Natural killer cell (primary cell): ENCODE measurements around the gene ZNF32. TPM values are rescaled to one million over a fixed set of nuclear protein-coding genes. Genes with fewer than 3 reads are reported as not detected.

ENCODE experiments used
- ATAC-seq, 3 donors: fragments of 150-1000 bp in 2 of 3; fragments of 200-7000 bp in 1 of 3; cut with Tn5 transposase; 1 replicate in 1 of 3; 2 replicates in 2 of 3; pipeline ENCODE4 v1.10.0; 2021; ENCODE audit warnings: mild to moderate bottlenecking in 2 of 3, moderate library complexity in 2 of 3
- DNase-seq, 2 donors: peaks; one replicate each; pipeline versions ENCODE4 v3.0.0 to v3.0.0-alpha.2; 2013 to 2021; ENCODE audit warnings: mixed read lengths in 1 of 2
- H3K27ac ChIP-seq: one replicate; pipeline ENCODE4 v1.5.1; 2013; ENCODE audit warnings: mild to moderate bottlenecking, low read length
- H3K27me3 ChIP-seq: one replicate; pipeline ENCODE4 v1.6.1; 2013; ENCODE audit warnings: low read length; ENCODE audit not compliant: control insufficient read depth, insufficient read depth
- H3K36me3 ChIP-seq: one replicate; pipeline ENCODE4 v1.6.1; 2013; ENCODE audit warnings: low read length; ENCODE audit not compliant: control insufficient read depth, insufficient read depth
- H3K4me1 ChIP-seq: one replicate; pipeline ENCODE4 v1.6.1; 2013; ENCODE audit warnings: low read length; ENCODE audit not compliant: control insufficient read depth, insufficient read depth
- H3K4me3 ChIP-seq: one replicate; pipeline ENCODE4 v1.5.1; 2013; ENCODE audit warnings: low read length
- H3K9me3 ChIP-seq: one replicate; pipeline ENCODE4 v1.6.1; 2013; ENCODE audit warnings: low read length; ENCODE audit not compliant: control insufficient read depth, insufficient read depth
- H3K27ac Mint-ChIP-seq, 2 donors: one replicate each; pipeline ENCODE4 v1.8.0; 2022; ENCODE audit warnings: mild to moderate bottlenecking in 2 of 2, mixed read lengths in 2 of 2, moderate library complexity in 1 of 2
- H3K27me3 Mint-ChIP-seq, 2 donors: one replicate each; pipeline ENCODE4 v1.8.0; 2022; ENCODE audit warnings: low read depth in 2 of 2, mixed read lengths in 2 of 2
- H3K36me3 Mint-ChIP-seq: one replicate; pipeline ENCODE4 v1.8.0; 2022; ENCODE audit warnings: mixed read lengths
- H3K4me1 Mint-ChIP-seq, 2 donors: one replicate each; pipeline ENCODE4 v1.8.0; 2022; ENCODE audit warnings: mixed read lengths in 2 of 2
- H3K4me3 Mint-ChIP-seq: one replicate; pipeline ENCODE4 v1.8.0; 2022; ENCODE audit warnings: mild to moderate bottlenecking, moderate library complexity, mixed read lengths
- H3K9me3 Mint-ChIP-seq, 2 donors: one replicate each; pipeline ENCODE4 v1.8.0; 2022; ENCODE audit warnings: mixed read lengths in 2 of 2
- CTCF ChIP-seq: fragments of 200-600 bp; IDR thresholded peaks from one replicate; pipeline ENCODE4 v1.8.0; 2022; ENCODE audit warnings: antibody characterized with exemption
- WGBS: methylation state at CpG from one replicate; pipeline ENCODE4 v1.1.7; 2013; ENCODE audit warnings: missing lambda C conversion rate; ENCODE audit not compliant: insufficient coverage; 5-methylcytosine and 5-hydroxymethylcytosine counted together
- intact Hi-C: fragments of 100-400 bp; cut with micrococcal nuclease; formaldehyde crosslinking; loops from one replicate; pipeline ENCODE4 v1.14.2; 2022
- total RNA-seq, 4 donors: library from RNA; stranded (reverse); fragments of 120-200 nt in 1 of 4; gene quantifications; one replicate each; pipeline versions ENCODE4 v1.2.3 to v1.2.4, GENCODE V29; 2013 to 2022

ZNF32 gene
- total RNA-seq, 3 donors from 2014 or later (not counting 1 experiment from before 2014, with no cell fraction given), result 19.1 to 28.9 (median 26.2) TPM

- no peak overlapping the region for H3K27ac ChIP-seq
- H3K27me3 ChIP-seq, result no peaks in the 10 kb centered on the region
- no peak for ATAC-seq
- intact Hi-C loops, result no loop called here
- DNase-seq, result no peak
- H3K4me1 ChIP-seq, result no peaks in the 10 kb centered on the region
- H3K4me3 ChIP-seq, result no peak overlapping the region
- no peak for TF ChIP-seq CTCF
- H3K36me3 ChIP-seq, result no peaks in the 10 kb centered on the region
- Mint-ChIP-seq H3K27me3 (peaks cover 34 to 59% of the 10 kb centered on the region in 2 donors), H3K4me1 (no peaks in the 10 kb centered on the region), H3K36me3 (no peaks in the 10 kb centered on the region), H3K27ac (no peak overlapping the region), H3K9me3 (no peaks in the 10 kb centered on the region), H3K4me3 (no peak overlapping the region)
- no peaks in the 10 kb centered on the region for H3K9me3 ChIP-seq
- WGBS, result 73% methylated on average over 7 of the region's 7 CpGs
These were observed 30.8 kb upstream of the ZNF32 start for GRCh38 chr10:43679509-43679908.

GRCh38 chr10:43678654-43679053, 30.0 kb upstream of the ZNF32 start:
- H3K4me3 Mint-ChIP-seq, result no peak overlapping the region
- no peak overlapping the region for H3K4me3 ChIP-seq
- no peak for TF ChIP-seq CTCF
- no peaks in the 10 kb centered on the region for H3K36me3 Mint-ChIP-seq
- intact Hi-C loops, result no loop called here
- H3K27ac Mint-ChIP-seq, result no peak overlapping the region
- no peaks in the 10 kb centered on the region for H3K4me1 ChIP-seq
- H3K27me3 Mint-ChIP-seq, result peaks cover 34 to 59% of the 10 kb centered on the region in 2 donors
- ATAC-seq (no peak), DNase-seq (no peak)
- H3K36me3 ChIP-seq, result no peaks in the 10 kb centered on the region
- H3K27me3 ChIP-seq, result no peaks in the 10 kb centered on the region
- WGBS, result 87% methylated on average over 10 of the region's 10 CpGs
- no peaks in the 10 kb centered on the region for H3K9me3 Mint-ChIP-seq
- H3K9me3 ChIP-seq, result no peaks in the 10 kb centered on the region
- no peaks in the 10 kb centered on the region for H3K4me1 Mint-ChIP-seq
- H3K27ac ChIP-seq, result no peak overlapping the region

- H3K9me3 Mint-ChIP-seq, result no peaks in the 10 kb centered on the region
- H3K9me3 ChIP-seq, result no peaks in the 10 kb centered on the region
- no peak overlapping the region for H3K4me3 ChIP-seq
- H3K27ac Mint-ChIP-seq, result no peak overlapping the region
- no peaks in the 10 kb centered on the region for H3K27me3 ChIP-seq
- no peak overlapping the region for H3K27ac ChIP-seq
- no peak for ATAC-seq
- no peaks in the 10 kb centered on the region for H3K4me1 ChIP-seq
- no peak for TF ChIP-seq CTCF
- H3K36me3 ChIP-seq, result no peaks in the 10 kb centered on the region
- H3K27me3 Mint-ChIP-seq, result peaks cover 31 to 52% of the 10 kb centered on the region in 2 donors
- no peaks in the 10 kb centered on the region for H3K4me1 Mint-ChIP-seq
- H3K36me3 Mint-ChIP-seq, result no peaks in the 10 kb centered on the region
- intact Hi-C loops, result no loop called here
- no peak overlapping the region for H3K4me3 Mint-ChIP-seq
- 75% methylated on average over 7 of the region's 7 CpGs for WGBS
- no peak for DNase-seq
These were observed 28.2 kb upstream of the ZNF32 start for GRCh38 chr10:43676901-43677300.

- no peaks in the 10 kb centered on the region for H3K36me3 ChIP-seq
- Mint-ChIP-seq H3K27me3 (peaks cover 30 to 52% of the 10 kb centered on the region in 2 donors), H3K27ac (no peak overlapping the region), H3K4me3 (no peak overlapping the region), H3K4me1 (peaks cover 5% of the 10 kb centered on the region in 2 donors), H3K9me3 (no peaks in the 10 kb centered on the region), H3K36me3 (no peaks in the 10 kb centered on the region)
- WGBS, result 44% methylated on average over 4 of the region's 4 CpGs
- no peak for DNase-seq
- ATAC-seq, result no peak
- TF ChIP-seq CTCF, result no peak
- intact Hi-C loops, result no loop called here
- no peaks in the 10 kb centered on the region for H3K9me3 ChIP-seq
- no peak overlapping the region for H3K4me3 ChIP-seq
- H3K4me1 ChIP-seq, result peaks cover 2% of the 10 kb centered on the region
- no peak overlapping the region for H3K27ac ChIP-seq
- no peaks in the 10 kb centered on the region for H3K27me3 ChIP-seq
These were observed 27.6 kb upstream of the ZNF32 start for GRCh38 chr10:43676331-43676730.
